Esophagus squamous epithelium (tissue), 5 donors: ENCODE data around the gene TMEM51. TPM values are rescaled to one million over a fixed set of nuclear protein-coding genes. Genes with fewer than 3 reads are reported as not detected.

ENCODE experiments used
- DNase-seq: peaks from one replicate; lab custom pipeline; 2025; lab: John Stamatoyannopoulos, UW
- H3K27ac ChIP-seq, 4 donors: fragments of 200-600 bp; sonication (generic); one replicate each; pipeline ENCODE4 v1.5.1; 2016 to 2019; ENCODE audit warnings: mild to moderate bottlenecking in 1 of 4
- H3K27me3 ChIP-seq, 4 donors: fragments of 200-600 bp; sonication (generic); 1 replicate in 3 of 4; 2 replicates in 1 of 4; pipeline versions ENCODE4 v1.5.1 to v1.6.0; 2017 to 2021; ENCODE audit warnings: antibody characterized with exemption in 1 of 4
- H3K36me3 ChIP-seq, 3 donors: fragments of 200-600 bp; sonication (generic); one replicate each; pipeline ENCODE4 v1.5.1; 2016 to 2019
- H3K4me1 ChIP-seq, 3 donors: fragments of 200-600 bp; sonication (generic); one replicate each; pipeline ENCODE4 v1.5.1; 2017 to 2019
- H3K4me3 ChIP-seq, 4 donors: fragments of 200-600 bp; sonication (generic); 1 replicate in 3 of 4; 2 replicates in 1 of 4; pipeline ENCODE4 v1.5.1; 2016 to 2019; ENCODE audit warnings: mild to moderate bottlenecking in 2 of 4, moderate library complexity in 1 of 4
- H3K9me3 ChIP-seq, 3 donors: fragments of 200-600 bp; sonication (generic); one replicate each; pipeline ENCODE4 v1.5.1; 2016 to 2019
- POLR2A ChIP-seq, 4 donors: fragments of 450-650 bp; IDR thresholded peaks; one replicate each; pipeline ENCODE4 v1.6.1; 2017; ENCODE audit warnings: antibody characterized with exemption in 4 of 4, mild to moderate bottlenecking in 4 of 4, moderate library complexity in 3 of 4
- WGBS, 2 donors: methylation state at CpG; one replicate each; pipeline ENCODE4 v1.1.5; 2018; 5-methylcytosine and 5-hydroxymethylcytosine counted together
- intact Hi-C: fragments of 100-400 bp; cut with DNase I; formaldehyde crosslinking; loops from one replicate; pipeline ENCODE4 v1.15.0; 2022
- total RNA-seq, 4 donors: library from RNA; depleted of rRNA; stranded (reverse); fragments of >200 nt; gene quantifications; one replicate each; pipeline ENCODE4 v1.1.0, GENCODE V29; 2016
- TF ChIP-seq, protein P1 (sequence below), 6 experiments: fragments of 450-650 bp in 4 of 6; fragments of 200-600 bp in 2 of 6; sonication (generic) in 2 of 6; IDR thresholded peaks; one replicate each; pipeline ENCODE4 v1.5.1; 2016 to 2019; ENCODE audit warnings: antibody characterized with exemption in 6 of 6, mild to moderate bottlenecking in 4 of 6, moderate library complexity in 4 of 6
- donor health status: DM: yes; HTN: yes; CAD: no.

TMEM51 gene
- total RNA-seq, 4 donors from 2014 or later = 11.6 to 23.7 (median 17.7) TPM

DNA sequence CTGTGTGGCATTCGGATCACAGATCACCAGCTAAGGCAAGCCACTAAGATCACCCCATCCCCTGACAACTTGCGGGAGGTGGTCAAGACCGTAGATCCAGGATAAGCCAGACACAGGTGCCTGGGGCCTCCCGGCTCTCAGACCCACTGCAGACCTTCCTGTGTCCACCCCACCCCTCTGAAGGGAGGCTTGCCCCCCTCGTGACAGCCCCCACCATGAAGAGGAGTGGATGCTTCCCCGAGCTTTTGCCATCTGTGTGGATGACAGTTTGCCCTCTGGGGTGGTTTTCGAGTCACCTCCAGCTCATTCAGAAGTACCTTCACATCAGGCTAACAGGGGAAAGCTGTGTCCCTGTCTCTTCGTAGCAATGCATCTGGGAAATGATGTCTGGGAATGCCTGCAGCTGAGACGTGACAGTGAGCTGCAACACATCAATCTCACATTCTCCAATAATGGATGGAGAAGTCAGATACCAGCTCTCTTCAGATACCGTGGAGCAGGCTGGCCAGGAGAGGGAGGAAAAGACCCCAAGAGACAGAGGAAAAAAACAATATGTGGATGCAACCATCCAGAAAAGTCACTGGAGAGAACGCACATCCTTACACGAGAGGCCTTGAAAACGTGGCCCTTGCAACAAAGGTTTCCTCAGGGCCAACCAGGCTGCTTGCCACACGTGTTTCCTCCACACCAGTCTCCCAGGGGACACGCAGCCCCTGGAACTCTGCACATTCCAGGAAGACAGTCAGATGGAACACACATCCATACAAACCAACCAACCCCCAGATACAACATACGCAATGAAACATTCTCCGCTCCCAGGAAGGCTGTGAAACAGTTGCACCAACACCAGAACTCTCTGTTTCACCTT lies 73.1 kb downstream of the TMEM51 start:
- 66 to 71% methylated on average over 7 to 16 of the region's 17 CpGs for WGBS, 2 donors
- intact Hi-C loops = no loop called here
- H3K9me3 ChIP-seq = no peaks in the 10 kb centered on the region
- H3K27me3 ChIP-seq = no peaks in the 10 kb centered on the region
- H3K36me3 ChIP-seq = no peaks in the 10 kb centered on the region
- H3K27ac ChIP-seq = no peak overlapping the region
- H3K4me3 ChIP-seq = no peak overlapping the region
- peaks cover 0 to 16% (median 0%) of the 10 kb centered on the region in 3 donors for H3K4me1 ChIP-seq
- TF ChIP-seq, protein P1, sequence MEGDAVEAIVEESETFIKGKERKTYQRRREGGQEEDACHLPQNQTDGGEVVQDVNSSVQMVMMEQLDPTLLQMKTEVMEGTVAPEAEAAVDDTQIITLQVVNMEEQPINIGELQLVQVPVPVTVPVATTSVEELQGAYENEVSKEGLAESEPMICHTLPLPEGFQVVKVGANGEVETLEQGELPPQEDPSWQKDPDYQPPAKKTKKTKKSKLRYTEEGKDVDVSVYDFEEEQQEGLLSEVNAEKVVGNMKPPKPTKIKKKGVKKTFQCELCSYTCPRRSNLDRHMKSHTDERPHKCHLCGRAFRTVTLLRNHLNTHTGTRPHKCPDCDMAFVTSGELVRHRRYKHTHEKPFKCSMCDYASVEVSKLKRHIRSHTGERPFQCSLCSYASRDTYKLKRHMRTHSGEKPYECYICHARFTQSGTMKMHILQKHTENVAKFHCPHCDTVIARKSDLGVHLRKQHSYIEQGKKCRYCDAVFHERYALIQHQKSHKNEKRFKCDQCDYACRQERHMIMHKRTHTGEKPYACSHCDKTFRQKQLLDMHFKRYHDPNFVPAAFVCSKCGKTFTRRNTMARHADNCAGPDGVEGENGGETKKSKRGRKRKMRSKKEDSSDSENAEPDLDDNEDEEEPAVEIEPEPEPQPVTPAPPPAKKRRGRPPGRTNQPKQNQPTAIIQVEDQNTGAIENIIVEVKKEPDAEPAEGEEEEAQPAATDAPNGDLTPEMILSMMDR (IDR thresholded peaks at IDR 0.05) = no peak
- TF ChIP-seq POLR2A (IDR thresholded peaks at IDR 0.05) = no peak
- no peak for DNase-seq

DNA sequence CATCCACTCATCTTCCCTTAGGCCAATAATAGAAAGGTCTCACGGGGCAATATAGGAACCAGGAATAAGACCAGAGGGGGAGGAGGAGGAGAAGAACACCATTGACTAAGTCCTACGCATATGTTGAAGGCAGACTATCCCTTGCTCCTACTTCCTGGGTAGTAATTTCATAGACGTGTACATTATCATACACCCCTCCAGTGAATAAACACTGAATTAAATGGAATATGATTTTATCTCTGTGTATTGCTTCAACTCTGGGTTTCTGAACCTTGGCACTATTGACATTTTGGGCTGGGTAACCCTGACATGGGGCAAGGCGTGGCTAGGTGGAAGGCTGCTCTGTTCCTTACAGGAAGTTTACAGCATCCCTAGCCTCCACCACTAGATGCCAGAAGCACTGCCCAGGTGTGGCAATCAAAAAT lies 76.2 kb downstream of the TMEM51 start:
- intact Hi-C loops = no loop called here
- Histone ChIP-seq H3K4me1 (peaks cover 0 to 8% (median 0%) of the 10 kb centered on the region in 3 donors), H3K27me3 (no peaks in the 10 kb centered on the region), H3K4me3 (no peak overlapping the region), H3K36me3 (no peaks in the 10 kb centered on the region), H3K9me3 (no peaks in the 10 kb centered on the region), H3K27ac (no peak overlapping the region)
- TF ChIP-seq, protein P1 (IDR thresholded peaks at IDR 0.05) = no peak
- no peak for TF ChIP-seq POLR2A (IDR thresholded peaks at IDR 0.05)
- WGBS, 2 donors = 81 to 84% methylated on average over 4 of the region's 4 CpGs
- DNase-seq = no peak

DNA sequence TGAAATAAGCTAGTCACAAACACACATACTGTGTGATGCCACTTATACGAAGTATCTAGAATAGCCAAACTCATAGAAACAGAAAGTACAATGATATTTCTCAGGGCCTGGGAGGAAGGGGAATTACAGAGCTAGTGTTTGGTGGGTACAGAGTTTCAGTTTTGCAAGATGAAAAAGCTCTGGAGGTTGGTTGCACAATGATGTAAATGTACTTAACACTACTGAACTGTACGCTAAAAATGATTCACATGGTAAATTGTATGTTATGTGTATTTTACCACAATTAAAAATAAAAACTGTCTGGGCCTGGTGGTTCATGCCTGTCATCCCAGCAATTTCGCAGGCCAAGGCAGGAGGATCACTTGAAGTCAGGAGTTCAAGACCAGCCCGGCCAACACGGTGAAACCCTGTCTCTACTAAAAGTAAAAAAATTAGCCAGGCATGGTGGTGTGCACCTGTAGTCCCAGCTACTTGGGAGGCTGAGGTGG lies 78.2 kb downstream of the TMEM51 start:
- no peaks in the 10 kb centered on the region for H3K27me3 ChIP-seq
- no peaks in the 10 kb centered on the region for H3K9me3 ChIP-seq
- 55 to 68% methylated on average over 5 of the region's 5 CpGs for WGBS, 2 donors
- H3K4me1 ChIP-seq = no peaks in the 10 kb centered on the region
- H3K27ac ChIP-seq = no peak overlapping the region
- DNase-seq = no peak
- no peaks in the 10 kb centered on the region for H3K36me3 ChIP-seq
- intact Hi-C loops = no loop called here
- TF ChIP-seq, protein P1 (IDR thresholded peaks at IDR 0.05) = no peak
- no peak for TF ChIP-seq POLR2A (IDR thresholded peaks at IDR 0.05)
- no peak overlapping the region for H3K4me3 ChIP-seq

- no peak overlapping the region for H3K27ac ChIP-seq
- no peaks in the 10 kb centered on the region for H3K9me3 ChIP-seq
- H3K4me3 ChIP-seq = no peak overlapping the region
- H3K4me1 ChIP-seq = no peaks in the 10 kb centered on the region
- intact Hi-C loops = no loop called here
- no peak for TF ChIP-seq POLR2A (IDR thresholded peaks at IDR 0.05)
- TF ChIP-seq, protein P1 (IDR thresholded peaks at IDR 0.05) = no peak
- no peak for DNase-seq
- H3K27me3 ChIP-seq = no peaks in the 10 kb centered on the region
- H3K36me3 ChIP-seq = no peaks in the 10 kb centered on the region
Measured at GRCh38 chr1:15233689-15234088, 80.1 kb downstream of the TMEM51 start.

DNA sequence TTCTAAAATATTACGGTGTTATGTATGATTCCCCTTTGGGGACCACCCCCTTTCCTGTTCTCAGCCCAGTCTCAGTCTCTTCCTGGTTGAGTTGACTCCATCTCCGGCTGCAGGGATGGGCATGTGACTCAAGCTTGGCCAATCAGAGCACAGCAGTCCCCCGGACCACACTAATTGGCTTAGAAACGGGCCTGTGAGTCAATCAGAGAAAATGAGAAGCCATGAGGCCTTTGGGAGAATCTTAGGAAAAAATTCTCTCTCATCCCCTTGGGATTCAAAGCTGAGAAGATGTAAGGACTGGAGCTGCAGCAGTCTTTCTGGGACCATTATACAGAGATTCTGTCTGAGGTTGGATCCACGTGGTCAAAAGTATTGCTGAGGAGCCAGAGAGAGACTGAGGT lies 82.8 kb downstream of the TMEM51 start:
- H3K4me1 ChIP-seq = no peaks in the 10 kb centered on the region
- TF ChIP-seq POLR2A (IDR thresholded peaks at IDR 0.05) = no peak
- TF ChIP-seq, protein P1 (IDR thresholded peaks at IDR 0.05) = no peak
- H3K27ac ChIP-seq = no peak overlapping the region
- no peak for DNase-seq
- WGBS, 2 donors = 66 to 92% methylated on average over 2 to 5 of the region's 5 CpGs
- H3K36me3 ChIP-seq = no peaks in the 10 kb centered on the region
- intact Hi-C loops = no loop called here
- H3K9me3 ChIP-seq = no peaks in the 10 kb centered on the region
- no peak overlapping the region for H3K4me3 ChIP-seq
- H3K27me3 ChIP-seq = no peaks in the 10 kb centered on the region
